ENCODE measurements around the gene TLE4. TPM values are rescaled to one million over a fixed set of nuclear protein-coding genes. Genes with fewer than 3 reads are reported as not detected.

TLE4 gene
- total RNA-seq, 1 donor from 2014 or later: 77.7 TPM

DNA sequence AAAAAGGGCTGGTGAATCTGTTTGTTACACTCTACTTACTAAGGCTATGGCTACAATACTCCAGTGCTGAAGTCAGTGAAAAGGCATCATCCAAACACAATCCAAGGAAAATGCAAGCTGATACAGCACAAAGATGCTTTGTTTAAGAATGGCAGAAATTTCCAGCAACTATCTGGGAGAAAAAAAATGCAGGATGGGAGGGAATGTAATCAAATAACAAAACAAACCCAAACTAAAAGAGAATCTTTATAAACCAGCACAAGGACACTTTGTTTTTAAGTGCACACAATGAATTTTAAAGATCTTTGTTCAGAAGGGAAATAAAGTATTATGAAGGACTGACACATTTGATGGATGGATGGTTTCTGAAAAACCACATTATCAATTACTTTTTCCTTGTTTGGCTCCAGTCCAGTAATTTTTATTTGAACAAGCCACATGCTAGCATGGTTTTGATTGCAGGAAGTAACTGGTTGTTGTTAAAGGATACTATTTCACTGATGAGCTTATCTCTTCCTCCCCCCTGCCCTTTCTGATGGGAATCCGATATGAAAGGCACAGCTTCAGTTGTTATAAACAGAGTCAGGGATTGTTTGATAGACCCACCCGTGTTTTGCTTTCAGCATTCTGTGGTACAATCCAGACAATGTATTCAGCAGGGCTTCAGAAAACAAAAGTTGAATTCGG is 12.1 kb upstream of the TLE4 start:
- H3K9me3 Mint-ChIP-seq: peaks cover 5% of the 10 kb centered on the region
- TF ChIP-seq, protein P1, sequence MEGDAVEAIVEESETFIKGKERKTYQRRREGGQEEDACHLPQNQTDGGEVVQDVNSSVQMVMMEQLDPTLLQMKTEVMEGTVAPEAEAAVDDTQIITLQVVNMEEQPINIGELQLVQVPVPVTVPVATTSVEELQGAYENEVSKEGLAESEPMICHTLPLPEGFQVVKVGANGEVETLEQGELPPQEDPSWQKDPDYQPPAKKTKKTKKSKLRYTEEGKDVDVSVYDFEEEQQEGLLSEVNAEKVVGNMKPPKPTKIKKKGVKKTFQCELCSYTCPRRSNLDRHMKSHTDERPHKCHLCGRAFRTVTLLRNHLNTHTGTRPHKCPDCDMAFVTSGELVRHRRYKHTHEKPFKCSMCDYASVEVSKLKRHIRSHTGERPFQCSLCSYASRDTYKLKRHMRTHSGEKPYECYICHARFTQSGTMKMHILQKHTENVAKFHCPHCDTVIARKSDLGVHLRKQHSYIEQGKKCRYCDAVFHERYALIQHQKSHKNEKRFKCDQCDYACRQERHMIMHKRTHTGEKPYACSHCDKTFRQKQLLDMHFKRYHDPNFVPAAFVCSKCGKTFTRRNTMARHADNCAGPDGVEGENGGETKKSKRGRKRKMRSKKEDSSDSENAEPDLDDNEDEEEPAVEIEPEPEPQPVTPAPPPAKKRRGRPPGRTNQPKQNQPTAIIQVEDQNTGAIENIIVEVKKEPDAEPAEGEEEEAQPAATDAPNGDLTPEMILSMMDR (conservative IDR thresholded peaks at IDR 0.05): no peak
- DNase-seq (ENCODE audit: extremely low spot score, unreplicated experiment): no peak
- peaks cover 6% of the 10 kb centered on the region for H3K27me3 Mint-ChIP-seq
- H3K4me1 Mint-ChIP-seq (ENCODE audit: unreplicated experiment): peaks cover 15% of the 10 kb centered on the region
- peak overlapping the region; percentile 5 for H3K4me3 Mint-ChIP-seq
- no peaks in the 10 kb centered on the region for H3K36me3 Mint-ChIP-seq
- no peak overlapping the region for H3K27ac Mint-ChIP-seq

GRCh38 chr9:79562749-79563386 is 8.9 kb upstream of the TLE4 start:
- TF ChIP-seq, protein P1 (conservative IDR thresholded peaks at IDR 0.05): no peak
- Mint-ChIP-seq H3K36me3 (no peaks in the 10 kb centered on the region), H3K27me3 (peaks cover 24% of the 10 kb centered on the region), H3K9me3 (no peaks in the 10 kb centered on the region), H3K4me1 (ENCODE audit: unreplicated experiment) (peaks cover 7% of the 10 kb centered on the region), H3K27ac (no peak overlapping the region), H3K4me3 (no peak overlapping the region)
- DNase-seq (ENCODE audit: extremely low spot score, unreplicated experiment): no peak

DNA sequence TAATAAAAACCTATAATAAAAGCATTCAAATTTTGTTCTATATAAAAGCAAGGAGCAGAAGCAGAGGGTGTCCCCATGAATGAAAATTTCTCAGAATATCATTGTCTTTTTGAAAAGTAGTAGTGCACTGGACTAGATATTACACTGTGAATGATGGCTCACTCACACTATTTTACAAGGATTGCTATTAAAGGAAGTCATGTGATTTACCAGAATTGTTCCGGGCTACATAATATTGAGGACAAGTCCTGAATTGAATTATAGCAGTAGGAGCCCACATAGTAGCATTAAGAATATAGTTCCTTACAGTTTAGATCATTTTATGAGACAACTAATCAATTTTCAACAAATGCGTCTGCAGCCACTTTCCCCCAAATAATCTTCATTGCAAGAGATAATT is 7.7 kb upstream of the TLE4 start:
- Mint-ChIP-seq H3K27ac (no peak overlapping the region), H3K36me3 (no peaks in the 10 kb centered on the region), H3K9me3 (no peaks in the 10 kb centered on the region), H3K27me3 (peaks cover 34% of the 10 kb centered on the region), H3K4me1 (ENCODE audit: unreplicated experiment) (peaks cover 7% of the 10 kb centered on the region), H3K4me3 (no peak overlapping the region)
- TF ChIP-seq, protein P1 (conservative IDR thresholded peaks at IDR 0.05): no peak
- no peak for DNase-seq (ENCODE audit: extremely low spot score, unreplicated experiment)

DNA sequence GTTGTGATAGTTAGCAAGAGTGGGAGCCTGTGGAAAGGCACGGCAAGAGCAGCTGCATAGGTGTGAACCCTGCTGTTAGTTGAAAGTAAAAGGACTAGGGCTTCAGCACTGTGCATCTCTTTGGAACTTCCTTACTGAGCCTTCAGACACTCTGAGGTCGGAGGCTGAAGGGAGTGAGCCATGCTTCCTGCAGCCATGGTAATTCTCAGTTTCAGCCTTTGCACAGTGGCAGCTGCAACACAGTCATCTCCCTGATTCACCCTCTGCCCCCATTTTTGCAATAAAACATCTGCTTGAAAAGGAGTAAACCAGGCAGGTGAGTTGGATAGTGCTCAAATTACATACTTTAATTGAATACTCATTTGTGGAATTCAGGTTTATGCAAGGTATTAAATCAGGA is 6.5 kb upstream of the TLE4 start:
- Mint-ChIP-seq H3K27ac (no peak overlapping the region), H3K27me3 (peaks cover 40% of the 10 kb centered on the region), H3K9me3 (no peaks in the 10 kb centered on the region), H3K4me3 (no peak overlapping the region), H3K4me1 (ENCODE audit: unreplicated experiment) (peaks cover 5% of the 10 kb centered on the region), H3K36me3 (no peaks in the 10 kb centered on the region)
- DNase-seq (ENCODE audit: extremely low spot score, unreplicated experiment): no peak
- TF ChIP-seq, protein P1 (conservative IDR thresholded peaks at IDR 0.05): no peak

DNA sequence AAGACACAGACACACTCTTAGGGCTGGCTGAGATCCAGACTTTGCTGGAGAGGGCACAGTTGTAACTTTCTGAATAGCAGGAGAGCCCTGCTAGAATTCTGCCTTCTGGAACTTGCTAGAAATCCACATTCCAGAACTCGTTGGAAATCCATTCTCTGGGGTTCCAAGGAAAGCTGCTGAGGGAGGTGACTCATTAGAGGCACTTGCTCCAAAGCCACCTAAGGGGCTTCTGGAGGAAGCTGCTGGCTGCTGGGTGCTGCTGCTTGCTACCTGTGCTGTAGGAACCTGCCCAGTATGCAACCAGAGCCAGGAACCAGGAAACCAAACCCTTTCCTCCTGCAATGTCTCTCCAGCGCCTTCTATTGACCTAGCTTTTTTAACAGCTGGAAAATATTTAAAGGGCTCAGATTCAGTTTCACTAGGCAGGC is 4.1 kb upstream of the TLE4 start:
- Mint-ChIP-seq H3K9me3 (no peaks in the 10 kb centered on the region), H3K4me1 (ENCODE audit: unreplicated experiment) (peaks cover 5% of the 10 kb centered on the region), H3K4me3 (no peak overlapping the region), H3K27ac (no peak overlapping the region), H3K36me3 (no peaks in the 10 kb centered on the region), H3K27me3 (peaks cover 43% of the 10 kb centered on the region)
- TF ChIP-seq, protein P1 (conservative IDR thresholded peaks at IDR 0.05): no peak
- DNase-seq (ENCODE audit: extremely low spot score, unreplicated experiment): no peak
